Neural cell (in vitro differentiated cells): ENCODE data around the gene IQGAP2. TPM values are rescaled to one million over a fixed set of nuclear protein-coding genes. Genes with fewer than 3 reads are reported as not detected.

ENCODE experiments used
- H2AFZ ChIP-seq: fragments of 200-600, 300-800 bp; sonication (generic), shearing (Covaris generic); 2 replicates; pipeline ENCODE4 v1.6.0; 2014; ENCODE audit warnings: low read depth, mild to moderate bottlenecking, antibody characterized with exemption, low read length, moderate library complexity
- H3F3A ChIP-seq: fragments of 200-600 bp; shearing (Covaris generic); 2 replicates; pipeline ENCODE4 v1.6.1; 2016; ENCODE audit warnings: mild to moderate bottlenecking, moderate library complexity, mixed read lengths, antibody characterized with exemption, low read length; ENCODE audit not compliant: insufficient read depth, poor library complexity, severe bottlenecking
- H3K27ac ChIP-seq: fragments of 200-600, 300-800 bp; sonication (generic), shearing (Covaris generic); 2 replicates; pipeline ENCODE4 v1.5.1; 2014; ENCODE audit warnings: mild to moderate bottlenecking, low read length, moderate library complexity
- H3K27me3 ChIP-seq: fragments of 300-800, 200-600 bp; sonication (generic), shearing (Covaris generic); 2 replicates; pipeline ENCODE4 v1.6.0; 2014; ENCODE audit warnings: mild to moderate bottlenecking, low read depth, low read length, moderate library complexity; ENCODE audit not compliant: insufficient read depth
- H3K36me3 ChIP-seq: fragments of 300-800, 200-600 bp; sonication (generic), shearing (Covaris generic); 2 replicates; pipeline ENCODE4 v1.5.1; 2014; ENCODE audit warnings: mild to moderate bottlenecking, antibody characterized with exemption, low read length, moderate library complexity; ENCODE audit not compliant: insufficient read depth
- H3K4me2 ChIP-seq: fragments of 300-800, 200-600 bp; sonication (generic), shearing (Covaris generic); 2 replicates; pipeline ENCODE4 v1.6.0; 2014; ENCODE audit warnings: mild to moderate bottlenecking, low read length
- H3K4me3 ChIP-seq: fragments of 300-800, 200-600 bp; sonication (generic), shearing (Covaris generic); 2 replicates; pipeline ENCODE4 v1.5.1; 2014; ENCODE audit warnings: mild to moderate bottlenecking, low read length, moderate library complexity
- H3K79me2 ChIP-seq: fragments of 200-600 bp; shearing (Covaris generic); replicated peaks from 2 replicates; pipeline ENCODE4 v1.6.0; 2014; ENCODE audit warnings: mild to moderate bottlenecking, low read length, moderate library complexity; ENCODE audit not compliant: insufficient read depth
- H3K9ac ChIP-seq: fragments of 300-800, 200-600 bp; sonication (generic), shearing (Covaris generic); 2 replicates; pipeline ENCODE4 v1.6.1; 2016; ENCODE audit warnings: mild to moderate bottlenecking, low read length, mixed read lengths
- H3K9me2 ChIP-seq: fragments of 200-600 bp; shearing (Covaris generic); 2 replicates; pipeline ENCODE4 v1.6.1; 2016; ENCODE audit warnings: mild to moderate bottlenecking, low read length, mixed read lengths; ENCODE audit not compliant: insufficient read depth
- H3K9me3 ChIP-seq: fragments of 200-600, 300-800 bp; sonication (generic), shearing (Covaris generic); 2 replicates; pipeline ENCODE4 v1.6.1; 2016; ENCODE audit warnings: mild to moderate bottlenecking, mixed run types, low read length, moderate library complexity, mixed read lengths
- H4K20me1 ChIP-seq: fragments of 200-600 bp; shearing (Covaris generic); 2 replicates; pipeline ENCODE4 v1.6.1; 2016; ENCODE audit warnings: mild to moderate bottlenecking, mixed run types; ENCODE audit not compliant: insufficient read depth
- EP300 ChIP-seq: fragments of 450-650 bp; conservative IDR thresholded peaks from 2 replicates; pipeline ENCODE4 v1.6.1; 2014; ENCODE audit warnings: antibody characterized with exemption, mild to moderate bottlenecking, moderate library complexity; ENCODE audit not compliant: poor library complexity, severe bottlenecking
- EZH2 ChIP-seq: fragments of 200-600, 300-800 bp; shearing (Covaris generic), sonication (generic); IDR thresholded peaks from 2 replicates; pipeline ENCODE4 v1.6.1; 2014; ENCODE audit warnings: antibody characterized with exemption, low read length, borderline replicate concordance, mild to moderate bottlenecking; ENCODE audit not compliant: insufficient read depth, poor library complexity, severe bottlenecking
- MXI1 ChIP-seq: fragments of 450-650 bp; conservative IDR thresholded peaks from 2 replicates; pipeline ENCODE4 v1.6.1; 2014; ENCODE audit warnings: antibody characterized with exemption, mild to moderate bottlenecking; ENCODE audit not compliant: poor library complexity, severe bottlenecking
- POLR2AphosphoS5 ChIP-seq: IDR thresholded peaks from 2 replicates; pipeline ENCODE4 v1.6.1; 2012
- RAD21 ChIP-seq: fragments of 450-650 bp; conservative IDR thresholded peaks from 2 replicates; pipeline ENCODE4 v1.6.1; 2014; ENCODE audit warnings: antibody characterized with exemption, mild to moderate bottlenecking, moderate library complexity
- REST ChIP-seq: IDR thresholded peaks from 2 replicates; pipeline ENCODE4 v1.6.1; 2012; ENCODE audit warnings: borderline replicate concordance
- SMC3 ChIP-seq: fragments of 450-650 bp; conservative IDR thresholded peaks from 2 replicates; pipeline ENCODE4 v1.6.1; 2014; ENCODE audit warnings: antibody characterized with exemption, mild to moderate bottlenecking, moderate library complexity; ENCODE audit not compliant: poor library complexity
- TAF1 ChIP-seq: IDR thresholded peaks from 2 replicates; pipeline ENCODE4 v1.6.1; 2012; ENCODE audit warnings: low read depth
- polyA plus RNA-seq: library from polyadenylated mRNA; depleted of rRNA; stranded (reverse); fragments of >200 nt; gene quantifications from 2 replicates; pipeline ENCODE4 v1.2.3, GENCODE V29; 2014
- TF ChIP-seq, protein P1 (sequence below): fragments of 450-650 bp; IDR thresholded peaks from 2 replicates; pipeline ENCODE4 v1.5.1; 2014; ENCODE audit warnings: antibody characterized with exemption, mild to moderate bottlenecking, moderate library complexity; ENCODE audit not compliant: poor library complexity, severe bottlenecking

IQGAP2 gene
- polyA plus RNA-seq, 1 donor from 2014 or later, result 5.2 TPM

- H3K9me3 ChIP-seq, result no peaks in the 10 kb centered on the region
- H4K20me1 ChIP-seq, result no peaks in the 10 kb centered on the region
- no peaks in the 10 kb centered on the region for H3K79me2 ChIP-seq
- no peak overlapping the region for H3K27ac ChIP-seq
- no peak overlapping the region for H3K9ac ChIP-seq
- no peaks in the 10 kb centered on the region for H3K36me3 ChIP-seq
- no peak overlapping the region for H2AFZ ChIP-seq
- H3F3A ChIP-seq, result no peaks in the 10 kb centered on the region
- H3K27me3 ChIP-seq, result no peaks in the 10 kb centered on the region
- H3K4me3 ChIP-seq, result no peak overlapping the region
- H3K9me2 ChIP-seq, result no peaks in the 10 kb centered on the region
- H3K4me2 ChIP-seq, result no peak overlapping the region
- TF ChIP-seq POLR2AphosphoS5 (no peak), SMC3 (no peak), EZH2 (no peak), TAF1 (no peak), REST (no peak), MXI1 (no peak), EP300 (no peak), RAD21 (no peak)
- TF ChIP-seq, protein P1, sequence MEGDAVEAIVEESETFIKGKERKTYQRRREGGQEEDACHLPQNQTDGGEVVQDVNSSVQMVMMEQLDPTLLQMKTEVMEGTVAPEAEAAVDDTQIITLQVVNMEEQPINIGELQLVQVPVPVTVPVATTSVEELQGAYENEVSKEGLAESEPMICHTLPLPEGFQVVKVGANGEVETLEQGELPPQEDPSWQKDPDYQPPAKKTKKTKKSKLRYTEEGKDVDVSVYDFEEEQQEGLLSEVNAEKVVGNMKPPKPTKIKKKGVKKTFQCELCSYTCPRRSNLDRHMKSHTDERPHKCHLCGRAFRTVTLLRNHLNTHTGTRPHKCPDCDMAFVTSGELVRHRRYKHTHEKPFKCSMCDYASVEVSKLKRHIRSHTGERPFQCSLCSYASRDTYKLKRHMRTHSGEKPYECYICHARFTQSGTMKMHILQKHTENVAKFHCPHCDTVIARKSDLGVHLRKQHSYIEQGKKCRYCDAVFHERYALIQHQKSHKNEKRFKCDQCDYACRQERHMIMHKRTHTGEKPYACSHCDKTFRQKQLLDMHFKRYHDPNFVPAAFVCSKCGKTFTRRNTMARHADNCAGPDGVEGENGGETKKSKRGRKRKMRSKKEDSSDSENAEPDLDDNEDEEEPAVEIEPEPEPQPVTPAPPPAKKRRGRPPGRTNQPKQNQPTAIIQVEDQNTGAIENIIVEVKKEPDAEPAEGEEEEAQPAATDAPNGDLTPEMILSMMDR, result no peak
These were observed 36.1 kb downstream of the IQGAP2 start for GRCh38 chr5:76439201-76439600.

DNA sequence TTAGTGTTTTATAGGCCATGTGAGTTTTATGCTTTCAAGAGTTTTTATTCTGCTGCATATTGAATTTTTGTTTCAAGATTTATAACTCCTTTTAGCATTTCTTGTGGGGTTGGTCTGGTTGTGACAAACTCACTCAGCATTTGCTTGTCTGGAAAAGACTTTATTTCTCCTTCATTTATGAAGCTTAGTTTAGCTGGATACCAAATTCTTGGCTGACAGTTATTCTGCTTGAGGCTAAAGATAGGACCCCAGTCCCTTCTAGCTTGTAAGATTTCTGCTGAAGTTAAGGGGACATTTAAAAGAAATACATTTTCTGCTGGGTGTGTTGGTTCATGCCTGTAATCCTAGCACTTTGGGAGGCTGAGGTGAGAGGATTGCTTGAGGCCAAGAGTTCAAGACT, 36.8 kb downstream of the IQGAP2 start:
- Histone ChIP-seq H3F3A (no peaks in the 10 kb centered on the region), H3K9ac (no peak overlapping the region), H3K36me3 (no peaks in the 10 kb centered on the region), H3K27ac (no peak overlapping the region), H3K9me2 (no peaks in the 10 kb centered on the region), H2AFZ (no peak overlapping the region), H4K20me1 (no peaks in the 10 kb centered on the region), H3K9me3 (no peaks in the 10 kb centered on the region), H3K27me3 (no peaks in the 10 kb centered on the region), H3K4me2 (no peak overlapping the region), H3K79me2 (no peaks in the 10 kb centered on the region), H3K4me3 (no peak overlapping the region)
- TF ChIP-seq, protein P1, result no peak
- no peak for TF ChIP-seq SMC3
- TF ChIP-seq RAD21, result no peak
- TF ChIP-seq POLR2AphosphoS5, result no peak
- no peak for TF ChIP-seq TAF1
- no peak for TF ChIP-seq REST
- TF ChIP-seq EP300, result no peak
- TF ChIP-seq MXI1, result no peak
- TF ChIP-seq EZH2, result no peak
